ENCODE measurements around the gene F3.

DNA sequence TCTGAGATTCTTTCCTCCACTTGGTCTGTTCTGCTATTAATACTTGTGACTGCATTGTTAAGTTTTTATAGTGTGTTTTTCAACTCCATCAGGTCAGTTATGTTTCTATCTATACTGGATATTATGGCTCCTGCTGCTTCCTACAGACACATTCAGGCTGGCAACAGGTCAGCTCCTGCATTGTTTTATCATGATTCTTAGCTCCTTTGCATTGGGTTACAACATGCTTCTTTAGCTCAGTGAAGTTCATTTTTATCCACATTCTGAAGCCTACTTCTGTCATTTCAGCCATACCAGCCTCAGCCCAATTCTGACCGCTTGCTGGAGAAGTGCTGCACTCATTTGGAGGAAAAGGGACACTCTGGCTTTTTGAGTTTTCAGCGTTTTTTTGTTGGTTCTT lies 37.3 kb upstream of the F3 start:
- TF ChIP-seq EZH2 (IDR thresholded peaks at IDR 0.05; ENCODE audit: insufficient read depth, poor library complexity, severe bottlenecking) (no peak), EZH2phosphoT487 (IDR thresholded peaks at IDR 0.05; ENCODE audit: insufficient read depth, low read depth) (no peak)
